Measurements from ENCODE around the gene DENND2C. TPM values are rescaled to one million over a fixed set of nuclear protein-coding genes. Genes with fewer than 3 reads are reported as not detected.

Gene DENND2C
- total RNA-seq, 1 donor from 2014 or later = 3.6 TPM

DNA sequence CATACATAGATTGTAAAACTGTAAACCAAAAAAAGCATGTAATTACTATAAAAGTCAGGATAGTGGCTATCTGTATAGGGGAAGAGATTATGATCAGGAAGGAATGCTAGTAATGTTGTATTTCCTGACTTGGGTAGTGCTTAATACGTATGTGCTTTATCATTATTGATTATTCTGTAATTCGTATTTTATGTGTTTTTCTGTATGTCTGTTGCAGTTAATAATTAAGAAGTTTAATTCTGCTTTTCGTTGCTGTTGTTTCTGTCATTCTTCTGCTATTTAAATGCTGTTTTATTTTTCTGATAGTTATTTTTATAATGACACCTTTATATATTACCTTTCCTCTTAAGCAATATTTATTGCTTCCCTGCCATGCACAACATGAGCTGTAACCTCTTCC lies 129.6 kb downstream of the DENND2C start:
- DNase-seq (ENCODE audit: extremely low spot score, unreplicated experiment) = no peak
- Mint-ChIP-seq H3K9me3 (peaks cover 7% of the 10 kb centered on the region), H3K27me3 (no peaks in the 10 kb centered on the region), H3K36me3 (no peaks in the 10 kb centered on the region), H3K4me1 (ENCODE audit: unreplicated experiment) (no peaks in the 10 kb centered on the region), H3K27ac (peak overlapping the region; percentile 74), H3K4me3 (peak overlapping the region; percentile 10)
- TF ChIP-seq, protein P1, sequence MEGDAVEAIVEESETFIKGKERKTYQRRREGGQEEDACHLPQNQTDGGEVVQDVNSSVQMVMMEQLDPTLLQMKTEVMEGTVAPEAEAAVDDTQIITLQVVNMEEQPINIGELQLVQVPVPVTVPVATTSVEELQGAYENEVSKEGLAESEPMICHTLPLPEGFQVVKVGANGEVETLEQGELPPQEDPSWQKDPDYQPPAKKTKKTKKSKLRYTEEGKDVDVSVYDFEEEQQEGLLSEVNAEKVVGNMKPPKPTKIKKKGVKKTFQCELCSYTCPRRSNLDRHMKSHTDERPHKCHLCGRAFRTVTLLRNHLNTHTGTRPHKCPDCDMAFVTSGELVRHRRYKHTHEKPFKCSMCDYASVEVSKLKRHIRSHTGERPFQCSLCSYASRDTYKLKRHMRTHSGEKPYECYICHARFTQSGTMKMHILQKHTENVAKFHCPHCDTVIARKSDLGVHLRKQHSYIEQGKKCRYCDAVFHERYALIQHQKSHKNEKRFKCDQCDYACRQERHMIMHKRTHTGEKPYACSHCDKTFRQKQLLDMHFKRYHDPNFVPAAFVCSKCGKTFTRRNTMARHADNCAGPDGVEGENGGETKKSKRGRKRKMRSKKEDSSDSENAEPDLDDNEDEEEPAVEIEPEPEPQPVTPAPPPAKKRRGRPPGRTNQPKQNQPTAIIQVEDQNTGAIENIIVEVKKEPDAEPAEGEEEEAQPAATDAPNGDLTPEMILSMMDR (conservative IDR thresholded peaks at IDR 0.05) = no peak

DNA sequence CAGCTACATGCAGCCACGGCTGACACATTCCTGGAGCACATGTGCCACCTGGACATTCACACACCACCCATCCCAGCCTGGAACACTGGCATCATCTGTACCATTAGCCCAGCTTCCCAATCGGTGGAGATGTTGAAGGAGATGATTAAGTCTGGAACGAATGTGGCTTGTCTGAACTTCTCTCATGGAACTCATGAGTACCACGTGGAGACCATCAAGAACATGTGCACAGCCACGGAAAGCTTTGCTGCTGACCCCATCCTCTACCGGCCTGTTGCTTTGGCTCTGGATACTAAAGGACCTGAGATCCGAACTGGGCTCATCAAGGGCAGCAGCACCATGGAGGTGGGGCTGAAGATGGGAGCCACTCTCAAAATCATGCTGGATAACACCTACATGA lies 133.8 kb downstream of the DENND2C start:
- Mint-ChIP-seq H3K4me3 (no peak overlapping the region), H3K9me3 (peaks cover 7% of the 10 kb centered on the region)

DNA sequence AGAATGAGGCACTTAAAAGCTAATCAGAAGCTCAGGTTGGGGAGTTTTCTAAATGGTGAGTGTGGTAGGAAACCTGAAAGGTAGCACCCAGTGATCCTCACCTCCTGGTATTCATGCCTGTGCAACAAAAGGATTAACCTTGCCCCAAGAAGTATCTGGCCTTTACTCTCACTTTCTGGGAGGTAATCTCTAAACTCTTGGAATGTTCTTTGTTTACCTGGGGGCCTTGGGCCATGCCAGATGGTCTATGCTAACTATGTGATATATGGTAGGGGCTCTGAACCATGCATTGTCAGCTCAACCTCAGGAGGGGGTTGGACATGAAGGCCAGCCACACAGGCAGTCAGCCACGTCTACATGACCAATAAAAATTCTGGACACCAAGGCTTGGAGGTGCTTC lies 134.4 kb downstream of the DENND2C start:
- no peak for DNase-seq (ENCODE audit: extremely low spot score, unreplicated experiment)
- Mint-ChIP-seq H3K4me3 (no peak overlapping the region), H3K27ac (no peak overlapping the region), H3K36me3 (no peaks in the 10 kb centered on the region), H3K27me3 (no peaks in the 10 kb centered on the region), H3K4me1 (ENCODE audit: unreplicated experiment) (no peaks in the 10 kb centered on the region), H3K9me3 (peaks cover 7% of the 10 kb centered on the region)
- TF ChIP-seq, protein P1 (conservative IDR thresholded peaks at IDR 0.05) = no peak

More for the DNA sequence above, 133.8 kb downstream of the DENND2C start:
- no peak overlapping the region for H3K27ac Mint-ChIP-seq
- TF ChIP-seq, protein P1 (conservative IDR thresholded peaks at IDR 0.05) = no peak
- no peaks in the 10 kb centered on the region for H3K36me3 Mint-ChIP-seq
- H3K4me1 Mint-ChIP-seq (ENCODE audit: unreplicated experiment) = no peaks in the 10 kb centered on the region
- no peaks in the 10 kb centered on the region for H3K27me3 Mint-ChIP-seq
- no peak for DNase-seq (ENCODE audit: extremely low spot score, unreplicated experiment)

Other genes with a start within 250 kb of the DENND2C start
- gene TRIM33, start 158.8 kb downstream of the DENND2C start, total RNA-seq (ENCODE audit: low replicate concordance) = 45.8 and 46.6 TPM in 2 replicates
- 42.2 and 45.5 TPM in 2 replicates for gene BCAS2, start 88.4 kb downstream of the DENND2C start, total RNA-seq (ENCODE audit: low replicate concordance)
- gene AMPD1, start 25.5 kb upstream of the DENND2C start, total RNA-seq (ENCODE audit: low replicate concordance) = not detected in 2 replicates
- 49.4 and 54.8 TPM in 2 replicates for gene NRAS, start 46.7 kb upstream of the DENND2C start, total RNA-seq (ENCODE audit: low replicate concordance)
- 532 and 538 TPM in 2 replicates for gene CSDE1, start 87.9 kb upstream of the DENND2C start, total RNA-seq (ENCODE audit: low replicate concordance)
- 64.6 and 69.1 TPM in 2 replicates for gene SIKE1, start 110.6 kb upstream of the DENND2C start, total RNA-seq (ENCODE audit: low replicate concordance)
- not detected in 2 replicates for gene SYCP1, start 184.8 kb upstream of the DENND2C start, total RNA-seq (ENCODE audit: low replicate concordance)